GM18519 (cell line): ENCODE results near the gene IMPDH1.
A peak's percentile ranks its signal among the peaks of the same experiment; 100 is the strongest.

Experiments used
- ATAC-seq: cut with Tn5 transposase; IDR thresholded peaks from one replicate; pipeline ENCODE4 v1.9.1; 2021; ENCODE audit warnings: mild to moderate bottlenecking, moderate library complexity; ENCODE audit not compliant: unreplicated experiment, low FRiP score

IMPDH1 gene

GRCh38 chr7:128343554-128344430 lies 66.0 kb downstream of the IMPDH1 start, which contains the start of gene RBM28:
RBM28 (minus strand) TSS chr7:128343908; CDS start chr7:128343793, 115 bp downstream.
- peak; percentile 84 for ATAC-seq
